Daoy (cell line): Measurements from ENCODE around the gene GPSM1. TPM values are rescaled to one million over a fixed set of nuclear protein-coding genes. Genes with fewer than 3 reads are reported as not detected.

Experiments used
- DNase-seq: peaks from one replicate; pipeline ENCODE4 v3.0.0-alpha.2; 2015; ENCODE audit warnings: low read depth
- total RNA-seq: library from RNA; depleted of rRNA; stranded (reverse); fragments of >200 nt; shearing (Covaris generic); gene quantifications from 2 replicates; pipeline ENCODE4 v1.2.3, GENCODE V29; 2014

The GPSM1 gene
- total RNA-seq, 1 experiment from 2014 or later: 23.4 TPM

GRCh38 chr9:136290508-136291000, 36.8 kb upstream of the GPSM1 start:
- no peak for DNase-seq

- DNase-seq: no peak
Observed at GRCh38 chr9:136291306-136292025, 35.9 kb upstream of the GPSM1 start.

- no peak for DNase-seq
Observed at GRCh38 chr9:136292026-136292538, 35.3 kb upstream of the GPSM1 start.

GRCh38 chr9:136292591-136293448, 34.5 kb upstream of the GPSM1 start:
- no peak for DNase-seq

GRCh38 chr9:136293476-136294077, 33.8 kb upstream of the GPSM1 start:
- no peak for DNase-seq

GRCh38 chr9:136294437-136294836, 32.9 kb upstream of the GPSM1 start:
- no peak for DNase-seq

GRCh38 chr9:136295055-136295454, 32.3 kb upstream of the GPSM1 start:
- no peak for DNase-seq

GRCh38 chr9:136295542-136296433, 31.6 kb upstream of the GPSM1 start:
- DNase-seq: no peak

- DNase-seq: no peak
Observed at GRCh38 chr9:136296434-136297015, 30.8 kb upstream of the GPSM1 start.

GRCh38 chr9:136297016-136297691, 30.2 kb upstream of the GPSM1 start:
- DNase-seq: no peak

GRCh38 chr9:136297766-136298735, 29.3 kb upstream of the GPSM1 start:
- DNase-seq: no peak

GRCh38 chr9:136299116-136299515, 28.2 kb upstream of the GPSM1 start:
- DNase-seq: no peak

GRCh38 chr9:136299541-136299940, 27.8 kb upstream of the GPSM1 start:
- no peak for DNase-seq

- DNase-seq: no peak
Observed at GRCh38 chr9:136300016-136300545, 27.3 kb upstream of the GPSM1 start.

- DNase-seq: no peak
Observed at GRCh38 chr9:136300866-136301265, 26.5 kb upstream of the GPSM1 start.

GRCh38 chr9:136302527-136302926, 24.8 kb upstream of the GPSM1 start:
- DNase-seq: no peak

- DNase-seq: no peak
Observed at GRCh38 chr9:136303066-136303824, 24.1 kb upstream of the GPSM1 start.

- DNase-seq: no peak
Observed at GRCh38 chr9:136303825-136304416, 23.4 kb upstream of the GPSM1 start, which contains the start of gene CCDC187. CCDC187 (minus strand) TSS chr9:136304094; CDS start chr9:136303830, 264 bp downstream.
